VCaP (cell line): ENCODE results near the gene RNFT1.
A peak's percentile ranks its signal among the peaks of the same experiment; 100 is the strongest.
"Not testable (repeated sequence)": the region's sequence is repeated elsewhere in the genome, so short reads cannot be mapped to it uniquely, and the experiment has no call there.

Source experiments
- H3K27ac ChIP-seq: fragments of 450-650 bp; 2 replicates; pipeline ENCODE4 v1.5.1; 2017
- TF ChIP-seq, protein P1 (sequence below): fragments of 450-650 bp; conservative IDR thresholded peaks from 2 replicates; pipeline ENCODE4 v1.5.1; 2017; ENCODE audit warnings: mild to moderate bottlenecking, moderate library complexity

Gene RNFT1

DNA sequence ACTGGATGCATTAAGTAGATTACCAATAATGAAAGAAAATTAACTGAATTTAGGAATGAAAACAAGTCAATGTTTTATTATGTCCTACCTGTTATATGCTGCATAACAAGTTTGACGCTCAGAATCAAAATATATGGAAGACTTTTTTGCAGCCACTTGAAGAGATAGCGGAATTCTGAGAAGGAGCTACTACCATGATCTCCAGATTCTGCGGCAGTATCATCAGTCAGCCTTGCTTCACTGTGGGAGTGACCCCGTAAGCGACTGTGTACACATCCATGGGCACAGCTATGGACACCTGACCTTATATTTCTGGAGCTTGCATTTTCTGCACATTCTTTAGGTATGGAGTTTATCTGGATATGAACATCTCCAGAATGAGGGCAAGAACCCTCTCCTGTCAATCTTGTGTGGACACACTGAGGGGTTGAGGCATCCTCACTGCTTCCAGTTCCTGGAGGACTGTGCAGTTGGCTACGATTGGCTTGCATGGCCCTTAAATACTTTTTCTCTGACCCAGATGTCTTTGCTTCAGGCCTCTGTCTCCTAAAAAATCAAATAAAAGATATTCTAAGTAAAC, 1.7 kb downstream of the RNFT1 start:
- TF ChIP-seq, protein P1, sequence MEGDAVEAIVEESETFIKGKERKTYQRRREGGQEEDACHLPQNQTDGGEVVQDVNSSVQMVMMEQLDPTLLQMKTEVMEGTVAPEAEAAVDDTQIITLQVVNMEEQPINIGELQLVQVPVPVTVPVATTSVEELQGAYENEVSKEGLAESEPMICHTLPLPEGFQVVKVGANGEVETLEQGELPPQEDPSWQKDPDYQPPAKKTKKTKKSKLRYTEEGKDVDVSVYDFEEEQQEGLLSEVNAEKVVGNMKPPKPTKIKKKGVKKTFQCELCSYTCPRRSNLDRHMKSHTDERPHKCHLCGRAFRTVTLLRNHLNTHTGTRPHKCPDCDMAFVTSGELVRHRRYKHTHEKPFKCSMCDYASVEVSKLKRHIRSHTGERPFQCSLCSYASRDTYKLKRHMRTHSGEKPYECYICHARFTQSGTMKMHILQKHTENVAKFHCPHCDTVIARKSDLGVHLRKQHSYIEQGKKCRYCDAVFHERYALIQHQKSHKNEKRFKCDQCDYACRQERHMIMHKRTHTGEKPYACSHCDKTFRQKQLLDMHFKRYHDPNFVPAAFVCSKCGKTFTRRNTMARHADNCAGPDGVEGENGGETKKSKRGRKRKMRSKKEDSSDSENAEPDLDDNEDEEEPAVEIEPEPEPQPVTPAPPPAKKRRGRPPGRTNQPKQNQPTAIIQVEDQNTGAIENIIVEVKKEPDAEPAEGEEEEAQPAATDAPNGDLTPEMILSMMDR, result no peak
- peak overlapping the region; percentile 83; the same call in 1 of the 2 replicates for H3K27ac ChIP-seq

DNA sequence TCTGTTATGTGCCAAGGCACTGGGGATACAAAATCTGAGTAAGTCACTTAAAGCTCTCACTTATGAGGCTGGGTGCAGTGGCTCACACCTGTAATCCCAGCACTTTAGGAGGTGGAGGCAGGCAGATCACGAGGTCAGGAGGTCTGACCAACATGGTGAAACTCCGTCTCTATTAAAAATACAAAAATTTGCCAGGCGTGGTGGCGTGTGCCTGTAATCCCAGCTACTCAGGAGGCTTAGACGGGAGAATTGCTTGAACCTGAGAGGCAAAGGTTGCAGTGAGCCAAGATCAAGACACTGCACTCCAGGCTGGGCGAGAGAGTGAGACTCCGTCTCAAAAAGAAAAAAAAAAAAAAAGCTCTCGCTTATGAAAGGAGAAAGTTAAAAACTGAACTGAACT, 5.0 kb downstream of the RNFT1 start:
- not testable (repeated sequence) for H3K27ac ChIP-seq

DNA sequence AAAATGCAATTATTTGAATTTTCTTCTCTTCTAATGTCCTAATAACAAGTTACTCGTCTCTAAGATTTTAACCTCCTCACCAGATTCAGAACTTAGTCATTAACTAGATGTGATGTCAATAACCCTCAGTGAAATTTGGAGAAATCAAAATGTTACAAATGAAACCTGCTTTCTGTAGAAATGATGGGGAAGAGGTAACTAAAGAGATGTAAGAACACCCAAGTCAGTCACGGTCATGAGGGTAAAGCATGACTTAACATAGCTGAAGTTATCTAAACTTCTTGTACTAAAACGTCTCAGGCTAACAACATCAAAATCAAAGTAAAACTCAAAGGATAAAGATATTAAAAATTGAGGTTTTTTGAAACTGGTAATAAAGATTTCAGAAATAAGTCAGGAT, 9.7 kb downstream of the RNFT1 start:
- TF ChIP-seq, protein P1, result no peak
- H3K27ac ChIP-seq, result no peak overlapping the region

DNA sequence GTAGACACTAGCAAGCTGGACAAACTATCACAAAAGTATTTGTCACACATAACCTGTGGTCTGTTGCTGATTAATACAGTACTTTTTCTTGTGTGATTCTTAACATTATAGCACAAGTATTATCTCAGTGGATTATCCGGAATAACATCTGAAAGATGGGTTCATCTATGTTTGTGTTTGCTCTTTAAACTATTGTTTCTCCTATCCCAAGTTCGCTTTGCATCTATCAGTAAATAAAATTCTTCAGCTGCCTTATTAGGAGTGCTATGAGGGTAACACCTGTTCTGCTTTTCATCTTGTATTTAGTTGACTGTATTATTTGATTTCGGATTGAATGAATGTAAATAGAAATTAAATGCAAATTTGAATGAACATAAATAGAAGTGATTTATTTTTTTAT, 14.5 kb downstream of the RNFT1 start:
- TF ChIP-seq, protein P1, result no peak
- no peak overlapping the region for H3K27ac ChIP-seq

DNA sequence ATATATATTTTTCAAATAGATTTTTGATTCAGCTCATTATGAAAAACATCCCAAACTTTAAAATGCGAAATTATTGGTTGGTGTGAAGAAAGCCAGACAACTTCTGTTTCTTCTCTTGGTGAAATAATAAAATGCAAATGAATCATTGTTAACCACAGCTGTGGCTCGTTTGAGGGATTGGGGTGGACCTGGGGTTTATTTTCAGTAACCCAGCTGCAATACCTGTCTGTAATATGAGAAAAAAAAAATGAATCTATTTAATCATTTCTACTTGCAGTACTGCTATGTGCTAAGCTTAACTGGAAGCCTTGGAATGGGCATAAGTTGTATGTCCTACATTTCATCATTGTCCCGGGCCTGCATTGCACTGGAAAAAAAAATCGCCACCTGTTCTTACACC, 17.2 kb downstream of the RNFT1 start:
- H3K27ac ChIP-seq, result not testable (repeated sequence)

DNA sequence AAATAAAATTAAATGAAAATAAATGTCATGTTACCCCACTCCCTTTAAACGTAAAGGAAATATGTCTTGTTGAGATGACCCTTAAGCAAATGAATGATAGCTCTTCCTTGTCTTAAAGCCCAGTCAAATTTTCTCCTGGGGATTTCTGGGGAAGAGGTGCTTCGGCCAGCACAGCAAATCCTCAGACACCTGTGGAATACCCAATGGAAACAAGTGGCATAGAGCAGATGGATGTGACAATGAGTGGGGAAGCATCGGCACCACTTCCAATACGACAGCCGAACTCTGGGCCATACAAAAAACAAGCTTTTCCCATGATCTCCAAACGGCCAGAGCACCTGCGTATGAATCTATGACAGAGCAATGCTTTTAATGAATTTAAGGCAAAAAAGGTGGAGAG, 18.1 kb downstream of the RNFT1 start:
- H3K27ac ChIP-seq, result not testable (repeated sequence)

DNA sequence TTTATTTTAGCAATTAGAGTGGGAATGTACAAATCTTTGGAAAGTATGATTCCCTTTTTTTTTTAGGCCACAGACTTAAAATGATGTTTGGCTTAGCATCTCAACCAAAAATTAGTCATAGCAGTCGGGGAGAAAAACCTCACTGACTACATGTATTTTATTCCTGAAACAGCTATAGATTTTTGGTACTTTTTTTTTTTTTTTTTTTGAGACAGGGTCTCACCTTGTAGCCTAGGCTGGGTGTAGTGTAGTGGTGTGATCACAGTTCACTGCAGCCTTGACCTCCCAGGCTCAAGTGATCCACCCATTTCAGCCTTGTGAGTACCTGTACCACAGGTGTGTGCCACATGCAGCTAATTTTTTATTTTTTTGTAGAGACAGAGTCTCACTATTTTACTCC, 23.4 kb downstream of the RNFT1 start:
- TF ChIP-seq, protein P1, result no peak

DNA sequence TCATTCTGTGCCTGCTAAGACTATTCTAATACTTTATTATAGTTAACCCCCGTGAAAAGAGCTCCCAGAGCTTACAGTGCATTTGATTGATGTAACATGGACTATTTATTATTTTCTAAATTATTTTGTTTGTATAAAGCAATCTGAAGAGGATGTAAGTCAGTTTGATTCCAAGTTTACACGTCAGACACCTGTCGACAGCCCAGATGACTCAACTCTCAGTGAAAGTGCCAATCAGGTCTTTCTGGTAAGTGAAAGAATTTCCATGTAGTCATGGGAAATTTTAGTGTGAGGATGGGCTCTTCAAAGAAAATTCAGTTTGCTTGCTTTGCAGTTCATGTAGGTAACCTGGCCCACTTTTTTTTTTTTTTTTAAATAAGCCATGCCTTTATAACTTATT, 23.8 kb downstream of the RNFT1 start:
- not testable (repeated sequence) for H3K27ac ChIP-seq

More for the DNA sequence above, 23.4 kb downstream of the RNFT1 start:
- H3K27ac ChIP-seq, result no peak overlapping the region

DNA sequence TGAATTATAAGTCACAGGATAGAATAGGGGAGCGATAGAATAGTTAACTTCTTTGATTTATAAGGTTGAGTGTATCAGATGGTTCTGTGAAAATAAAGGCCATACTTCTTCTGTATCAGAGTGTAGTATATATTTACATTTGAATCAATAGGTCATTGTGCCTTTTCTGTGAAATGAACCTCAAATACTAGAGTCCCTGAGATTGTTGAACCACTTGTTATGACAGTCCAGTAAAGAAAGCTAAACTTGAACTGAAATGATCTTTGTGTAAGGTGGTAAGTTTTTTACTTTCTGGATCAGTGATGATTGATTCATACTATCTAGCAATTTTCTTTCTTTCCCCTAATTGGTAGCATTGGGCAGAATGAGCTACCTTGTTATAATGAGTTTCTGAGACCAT, 31.2 kb downstream of the RNFT1 start:
- not testable (repeated sequence) for H3K27ac ChIP-seq

DNA sequence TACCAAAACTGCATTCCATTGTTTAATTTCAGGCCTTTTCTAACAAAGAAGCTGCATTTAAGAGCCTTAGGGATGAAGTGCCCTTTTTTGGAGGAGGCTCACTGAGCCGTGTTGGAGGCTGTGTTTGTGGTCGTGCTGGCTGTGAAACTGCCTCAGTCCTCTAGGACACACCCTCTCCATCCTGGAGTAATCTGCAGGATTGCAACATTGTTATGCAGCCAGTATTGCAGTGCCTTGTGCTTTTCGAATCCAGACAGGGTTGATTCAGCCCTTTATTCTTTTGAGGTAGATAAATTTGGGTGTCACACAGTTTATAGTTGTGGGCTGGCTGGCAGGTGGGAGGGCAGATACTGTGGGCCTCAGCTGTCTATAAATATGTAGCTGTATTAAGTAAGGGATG, 33.8 kb downstream of the RNFT1 start:
- H3K27ac ChIP-seq, result not testable (repeated sequence)

DNA sequence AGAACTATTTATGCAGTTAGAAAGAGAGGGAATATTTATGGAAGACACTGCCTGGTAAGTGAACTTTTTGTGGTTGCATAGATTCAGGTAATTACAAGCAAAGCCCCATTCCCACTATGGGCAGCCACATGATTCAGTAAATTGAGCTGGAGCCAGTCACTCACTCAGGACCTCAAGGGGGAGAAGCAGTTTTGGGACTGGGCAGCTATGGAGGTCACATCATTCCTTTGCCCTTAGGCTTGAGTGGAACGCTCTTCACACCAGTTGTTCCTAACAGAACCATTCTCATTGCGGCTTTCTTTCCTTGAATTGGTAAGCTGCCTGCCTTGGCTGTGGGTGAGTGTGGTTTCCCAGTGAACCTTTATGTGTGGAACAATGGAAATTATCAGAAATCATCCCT, 34.4 kb downstream of the RNFT1 start:
- H3K27ac ChIP-seq, result not testable (repeated sequence)

DNA sequence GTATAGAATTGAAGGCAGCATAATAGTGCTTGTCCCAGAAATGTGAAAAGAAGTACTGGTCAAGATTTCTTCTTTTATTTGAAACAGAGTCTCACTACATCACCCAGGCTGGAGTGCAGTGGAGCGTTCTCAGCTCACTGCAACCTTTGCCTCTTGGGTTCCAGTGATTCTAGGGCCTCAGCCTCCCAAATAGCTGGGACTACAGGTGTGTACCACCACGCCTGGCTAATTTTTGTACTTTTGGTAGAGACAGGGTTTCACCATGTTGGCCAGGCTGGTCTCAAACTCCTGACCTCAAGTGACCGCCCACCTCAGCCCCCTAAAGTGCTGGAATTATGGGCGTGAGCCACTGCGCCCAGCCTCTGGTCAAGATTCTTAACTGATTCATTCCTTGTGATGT, 43.9 kb downstream of the RNFT1 start:
- H3K27ac ChIP-seq, result not testable (repeated sequence)
